Activated CD8-positive, alpha-beta memory T cell treated with anti-CD3 and anti-CD28 coated beads for 48 hours (primary cell): Measurements from ENCODE around the gene RASGRF1.
A peak's percentile ranks its signal among the peaks of the same experiment; 100 is the strongest.

ENCODE experiments used
- DNase-seq, 3 experiments: peaks; one replicate each; pipeline ENCODE4 v3.0.0-alpha.2; 2020; ENCODE audit warnings: low read depth in 2 of 3, low spot score in 2 of 3

The RASGRF1 gene

DNA sequence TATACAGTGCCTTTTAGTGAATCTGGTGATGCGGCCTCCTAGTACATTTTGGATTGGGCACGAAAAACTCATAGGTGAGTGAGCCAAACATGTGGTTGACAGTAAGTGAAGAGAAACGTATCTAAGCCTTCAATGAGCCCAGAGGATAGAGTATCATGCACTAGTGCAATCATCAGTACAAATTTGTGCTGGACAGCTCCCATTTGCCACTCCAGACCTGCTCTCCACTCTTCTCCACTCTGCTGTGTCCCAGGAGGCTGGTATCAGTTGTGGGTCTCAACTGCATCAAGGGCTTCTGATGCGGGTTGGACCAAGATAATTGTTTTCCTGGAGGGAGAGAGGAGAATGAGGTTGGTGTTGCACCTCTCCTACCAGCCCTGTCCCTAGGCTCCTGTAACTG, 9.1 kb upstream of the RASGRF1 start:
- DNase-seq: no peak

DNA sequence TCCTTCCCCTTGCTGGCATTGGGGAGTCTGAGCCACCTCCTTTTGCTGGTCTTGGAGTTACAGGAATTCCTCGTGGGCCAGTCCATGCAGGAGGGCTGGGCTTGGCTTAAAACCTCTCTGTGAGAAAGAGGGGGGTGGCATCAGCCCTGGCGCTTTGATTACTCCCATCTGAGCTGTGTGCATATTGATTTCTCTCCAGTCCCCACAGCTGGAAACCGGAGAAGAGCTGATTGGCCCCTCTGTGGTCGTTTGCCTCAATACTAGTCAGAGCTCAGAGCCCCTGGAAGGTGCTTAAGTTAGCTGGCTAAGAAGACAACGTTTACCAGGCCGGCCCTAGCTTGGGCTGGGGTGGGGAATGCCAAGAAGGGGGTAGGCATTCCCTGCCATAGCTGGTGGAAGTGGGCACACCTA, 4.0 kb upstream of the RASGRF1 start:
- no peak for DNase-seq

DNA sequence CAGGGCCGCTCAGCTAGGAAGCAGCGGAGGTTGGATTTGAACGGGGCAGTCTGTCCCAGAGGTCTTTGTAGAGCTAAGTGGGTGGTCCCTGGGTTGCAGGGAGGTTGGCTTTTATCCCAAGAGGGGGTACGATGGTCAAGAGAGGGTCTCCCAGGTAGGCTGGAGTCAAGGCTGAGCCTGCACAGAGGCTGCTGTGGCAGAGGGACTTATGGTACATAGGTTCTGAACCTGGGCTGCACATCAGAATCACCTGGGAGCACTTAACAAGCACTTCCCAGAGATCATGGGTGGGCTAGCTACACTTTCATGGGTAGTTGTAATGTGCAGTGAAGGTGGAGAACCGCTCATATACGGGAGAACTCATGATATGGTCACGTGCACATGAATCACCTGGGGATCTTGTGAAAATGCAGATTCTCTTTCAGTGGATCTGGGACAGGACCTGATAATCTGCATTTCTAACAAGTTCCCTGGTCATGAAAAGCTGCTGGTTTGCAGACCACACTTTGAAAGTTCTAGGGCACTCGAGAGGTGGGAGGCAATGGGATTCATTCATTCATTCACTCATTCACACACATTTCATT, 2.9 kb upstream of the RASGRF1 start:
- DNase-seq: no peak

DNA sequence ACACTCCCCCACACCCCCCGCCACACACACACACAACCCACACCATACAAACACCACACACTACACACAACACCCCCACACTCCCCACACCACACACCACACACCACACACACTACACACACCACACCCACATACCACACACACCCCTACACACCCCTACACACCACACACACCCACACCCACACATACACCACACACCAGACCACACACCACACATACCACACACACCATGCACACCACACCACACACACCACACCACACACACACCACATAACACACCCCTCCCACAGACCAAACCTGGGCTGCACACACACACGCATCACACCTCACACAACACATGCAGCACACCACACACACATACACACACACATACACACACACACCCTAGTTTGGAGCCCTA, 1.8 kb upstream of the RASGRF1 start:
- no peak for DNase-seq

DNA sequence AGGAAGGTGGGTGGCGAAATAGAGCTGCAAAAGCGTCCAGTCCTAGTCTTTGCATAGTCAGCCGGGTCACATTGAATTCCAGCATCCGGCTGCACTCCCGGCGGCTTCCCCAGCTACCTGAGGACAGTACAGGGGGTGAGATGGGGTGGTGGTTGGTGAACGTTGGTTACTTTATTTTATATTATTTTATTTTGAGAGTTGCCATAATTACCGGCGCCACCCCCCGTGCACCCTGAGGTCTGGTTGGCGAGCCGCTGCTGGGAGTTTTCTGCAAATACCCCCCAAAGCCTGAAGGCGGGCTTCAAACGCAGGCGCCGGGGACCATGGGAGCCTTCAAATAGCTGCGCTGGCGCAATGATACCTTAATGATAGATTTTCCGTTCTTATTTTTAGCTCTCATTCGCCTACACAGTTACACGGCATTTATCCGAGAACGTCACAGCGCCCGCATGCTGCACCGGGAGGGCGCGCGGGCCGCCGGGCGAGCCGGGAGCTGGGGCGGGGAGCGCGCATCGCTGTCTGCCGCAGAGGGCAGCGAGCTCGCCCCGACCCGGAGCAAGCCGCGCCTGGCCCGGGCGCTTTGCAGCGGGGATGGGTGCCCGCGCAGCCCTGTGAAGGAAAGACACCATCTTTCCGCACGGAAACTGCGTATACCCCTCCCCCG, 756 bp upstream of the RASGRF1 start:
- DNase-seq: peak in 1 of 3 experiments; percentile 16

DNA sequence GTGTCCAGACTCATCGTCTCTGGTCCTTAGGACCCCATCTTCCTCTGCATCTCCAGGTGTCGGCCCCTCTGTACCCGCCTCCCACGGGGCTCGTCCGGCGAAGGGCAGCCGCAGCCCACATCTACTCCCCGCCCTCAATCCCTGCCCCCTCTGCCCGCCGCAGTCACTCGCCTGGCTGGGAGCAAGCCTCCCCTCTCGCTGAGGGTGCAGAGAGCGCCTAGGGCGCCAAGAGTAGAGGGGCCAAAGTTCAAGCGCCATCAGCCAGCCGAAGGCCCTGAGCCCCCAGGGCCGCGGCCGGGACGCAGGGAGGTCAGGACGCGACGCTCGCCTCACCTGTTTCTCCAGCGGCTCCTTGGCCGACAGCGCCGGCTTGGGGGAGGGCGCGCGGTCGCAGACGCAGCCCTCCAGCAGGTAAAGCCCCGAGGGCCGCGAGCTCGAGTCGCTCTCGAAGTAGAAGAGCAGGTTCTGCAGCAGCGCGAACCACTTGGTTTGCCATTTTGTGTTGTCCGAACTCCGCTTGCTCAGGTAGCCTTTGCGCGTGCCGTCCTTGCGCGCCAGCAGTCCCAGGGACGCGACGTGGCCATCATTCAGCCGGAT, 592 bp downstream of the RASGRF1 start:
- DNase-seq: no peak

DNA sequence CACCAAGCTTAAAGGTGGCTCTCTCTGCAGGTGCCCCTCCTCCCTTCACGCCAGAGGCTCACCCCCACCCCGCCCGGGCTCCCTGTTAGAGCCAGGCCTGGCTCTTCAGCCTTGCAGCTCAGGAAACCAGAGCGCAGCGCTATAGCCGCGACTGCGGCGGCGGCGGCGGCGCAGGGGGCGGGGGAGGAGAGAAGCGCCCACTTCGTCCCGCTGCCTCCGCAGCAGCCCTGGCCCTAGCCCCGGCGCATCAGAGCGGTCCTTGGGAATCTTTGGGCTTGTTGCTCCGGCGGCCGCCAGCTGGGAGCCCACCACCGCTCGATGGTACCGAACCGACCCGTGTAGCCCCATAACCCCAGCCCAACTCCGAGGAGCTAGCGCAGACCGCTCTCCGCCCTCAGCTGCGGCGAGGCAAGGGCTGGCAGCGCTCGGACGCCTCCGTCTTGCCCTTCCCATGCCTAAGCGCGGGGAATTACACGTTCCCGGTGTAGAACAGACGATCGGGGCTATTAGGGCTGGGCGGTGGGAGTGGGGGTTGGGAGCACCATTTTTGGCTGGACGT, 1.2 kb downstream of the RASGRF1 start:
- DNase-seq: no peak

DNA sequence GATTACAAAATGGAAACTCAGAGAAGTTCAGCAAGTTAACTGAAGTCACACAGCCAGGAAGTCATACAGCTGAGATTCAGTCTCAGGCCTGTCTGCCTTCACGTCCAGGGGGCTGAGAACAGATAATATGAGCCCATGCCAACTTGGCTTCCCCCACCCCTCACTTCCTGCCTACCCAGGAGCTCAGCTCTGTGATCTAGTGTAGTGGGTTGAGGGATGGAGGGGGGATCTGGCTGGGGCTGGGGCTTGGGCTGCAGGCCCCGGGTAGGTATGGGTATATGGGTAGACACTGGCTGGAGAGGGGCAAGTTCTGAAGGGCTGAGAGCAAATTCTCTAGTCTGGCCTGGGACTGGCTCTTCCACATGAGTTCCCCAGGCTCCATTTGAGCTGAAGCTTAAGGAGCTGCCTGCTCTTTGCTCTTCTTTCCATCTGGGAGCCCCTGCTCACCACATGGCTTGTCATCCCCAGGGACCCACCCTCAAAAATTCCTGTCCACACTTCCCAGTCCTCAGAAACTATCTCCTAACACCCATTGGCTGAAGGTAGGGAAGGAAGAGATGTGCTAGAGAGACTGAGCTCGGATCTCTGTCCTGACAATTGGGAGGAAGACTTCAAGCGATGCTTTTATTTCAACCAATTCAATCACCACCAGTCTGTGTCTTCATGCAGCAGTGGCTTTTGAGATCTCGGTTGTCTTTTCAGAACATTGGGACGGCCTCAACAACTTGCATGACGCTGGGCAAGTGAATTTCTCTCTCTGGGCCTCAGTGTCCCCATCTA, 2.0 kb downstream of the RASGRF1 start:
- no peak for DNase-seq

DNA sequence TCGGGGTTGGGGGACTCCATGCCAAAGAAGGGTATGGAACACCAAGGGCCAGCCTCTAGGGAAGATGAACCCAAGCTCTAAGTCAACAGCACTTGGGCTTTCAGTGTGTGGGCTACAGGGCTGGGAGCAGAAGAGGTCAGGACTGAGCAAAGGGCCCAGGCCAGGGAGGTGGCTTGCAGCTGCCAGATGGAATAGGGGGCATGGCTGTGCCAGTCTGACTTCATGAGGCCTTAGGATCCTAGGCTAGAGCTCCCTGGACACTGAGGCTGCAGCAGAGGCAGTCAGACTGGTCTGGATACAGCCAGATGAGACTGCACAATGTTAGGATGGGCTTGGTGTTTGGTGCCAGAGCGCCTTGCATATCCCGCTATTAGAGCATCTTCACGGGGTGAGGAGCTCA, 3.8 kb downstream of the RASGRF1 start:
- DNase-seq: no peak

DNA sequence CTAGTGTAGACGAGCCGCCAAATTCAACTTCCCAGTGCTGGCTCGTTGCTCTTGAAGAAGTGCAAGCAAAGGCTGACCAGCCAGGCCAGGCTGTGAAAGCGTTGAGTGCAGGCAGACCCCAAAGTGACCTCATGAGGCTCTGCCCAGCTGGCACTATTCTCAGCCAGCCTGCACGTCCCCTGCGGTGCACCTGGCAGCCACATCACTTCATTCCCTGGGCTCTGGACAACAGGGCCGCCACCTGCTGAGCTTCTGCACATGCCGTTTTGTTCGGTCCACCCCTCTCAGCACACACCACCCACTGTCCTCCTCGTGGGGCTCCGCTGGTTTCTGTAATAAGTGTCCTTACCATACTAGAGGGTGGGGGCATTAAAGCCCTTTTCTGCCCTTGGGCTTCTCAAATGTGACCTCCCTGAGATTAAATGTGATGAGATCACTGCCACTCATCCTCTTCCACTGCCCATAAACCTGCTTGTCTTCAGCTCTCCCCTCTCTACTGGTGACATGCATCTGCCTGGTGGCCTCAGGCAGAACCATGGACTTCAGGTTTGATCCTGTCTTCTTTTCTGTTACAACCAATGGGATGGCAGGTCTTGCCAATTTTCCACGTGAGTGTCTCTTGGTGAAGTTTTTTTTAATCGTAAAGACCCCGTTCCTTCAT, 6.1 kb downstream of the RASGRF1 start:
- no peak for DNase-seq

DNA sequence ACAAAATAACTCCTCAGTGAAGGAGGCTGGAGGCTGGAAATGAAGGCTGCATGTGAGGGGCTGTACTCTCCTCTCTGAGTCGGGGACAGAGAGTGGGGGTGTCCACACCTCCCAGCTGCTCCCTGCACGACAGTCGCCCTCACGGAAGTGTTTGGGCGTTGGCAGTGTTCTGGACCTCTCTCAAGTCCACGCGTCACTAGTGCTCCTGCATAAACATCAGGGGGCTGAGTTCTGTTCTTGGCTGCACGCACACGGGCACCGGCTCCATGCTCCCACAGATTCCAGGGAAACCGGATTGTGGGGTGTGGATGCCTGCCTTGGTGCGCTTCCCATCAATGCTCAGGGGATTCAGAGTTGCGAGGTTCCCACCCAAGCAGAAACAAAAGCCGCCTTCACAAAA, 7.4 kb downstream of the RASGRF1 start:
- DNase-seq: no peak

DNA sequence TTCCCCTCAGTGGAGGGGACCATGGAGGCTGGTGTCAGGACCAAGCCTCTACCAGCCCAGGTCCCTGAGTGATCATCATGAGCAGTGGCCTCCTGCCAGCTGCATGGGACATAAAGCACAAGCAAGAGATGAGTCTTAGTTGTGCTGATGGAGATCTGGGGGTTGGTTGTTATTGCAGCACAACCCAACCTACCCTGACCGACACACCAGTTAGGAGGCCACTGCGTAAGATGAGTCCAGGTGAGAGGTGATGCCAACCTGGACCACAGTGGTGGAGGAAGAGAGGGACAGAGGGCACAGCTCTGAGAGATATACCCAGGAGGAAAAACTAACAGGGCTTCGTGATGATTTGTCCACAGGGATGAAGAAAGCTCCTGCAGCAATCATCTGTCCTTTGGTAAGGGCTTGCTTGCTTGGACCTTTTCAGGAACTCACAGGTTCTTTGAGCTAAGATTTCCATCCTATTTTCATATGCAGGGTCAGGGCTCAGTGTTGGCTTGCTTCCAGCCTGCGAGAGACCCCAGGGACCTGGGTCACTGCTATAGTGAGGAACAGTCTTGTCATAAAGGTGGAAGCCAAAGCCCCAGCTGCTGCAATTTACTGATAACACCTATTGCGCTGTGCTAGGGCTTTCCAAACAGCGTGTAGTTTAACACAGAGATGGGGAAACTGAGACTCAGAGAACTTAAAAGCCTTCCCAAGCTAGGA, 8.1 kb downstream of the RASGRF1 start:
- DNase-seq: no peak

DNA sequence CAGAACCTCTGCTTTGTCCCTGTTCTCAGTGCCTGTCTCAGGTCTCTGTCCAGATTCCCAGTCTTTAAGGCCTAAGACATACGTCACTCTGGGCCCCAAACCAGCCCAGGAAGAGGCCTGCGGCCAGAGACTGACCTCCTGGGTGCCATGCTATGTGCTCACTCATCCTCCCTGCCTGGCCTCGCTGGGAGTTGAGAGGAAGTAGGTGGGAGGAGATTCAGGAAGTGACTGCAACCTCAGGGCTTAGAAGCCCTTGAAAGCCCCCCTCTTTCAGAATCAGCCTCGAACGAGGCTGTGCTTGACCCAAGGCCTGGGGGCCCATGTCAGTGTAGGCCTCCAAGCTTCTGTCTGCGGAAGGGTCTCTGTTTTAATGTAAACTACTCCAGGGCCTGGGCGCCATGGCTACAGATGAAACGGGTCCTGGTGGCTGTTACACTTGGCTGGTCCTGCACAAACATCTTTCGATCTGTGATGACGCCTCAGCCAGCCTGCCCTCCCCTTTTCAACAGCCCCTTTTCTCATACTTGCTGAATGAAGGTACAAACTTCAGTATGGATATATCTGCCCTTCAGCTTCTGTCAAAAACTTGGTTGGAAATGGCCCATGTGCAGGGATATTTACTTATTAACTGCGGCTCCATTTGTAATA, 11.7 kb downstream of the RASGRF1 start:
- no peak for DNase-seq

DNA sequence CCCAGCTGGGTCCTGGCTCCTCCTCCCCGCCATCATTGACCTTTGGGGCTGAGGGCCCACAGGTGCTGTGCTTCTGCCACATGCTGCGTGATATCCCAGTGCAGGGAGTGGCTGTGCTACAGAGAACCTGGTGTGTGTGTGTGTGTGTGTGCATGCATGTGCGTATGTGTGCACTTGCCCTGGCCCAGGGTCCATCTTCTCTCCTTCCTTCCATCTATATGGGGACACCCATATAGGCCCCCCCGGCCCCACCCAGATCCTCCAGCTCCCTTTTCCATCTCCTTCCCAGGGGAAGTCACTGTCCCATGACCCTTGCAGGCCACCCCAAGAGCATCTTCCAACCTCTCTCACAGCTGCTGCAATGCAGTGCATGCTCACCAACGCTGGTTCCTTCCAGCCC, 12.6 kb downstream of the RASGRF1 start:
- no peak for DNase-seq

DNA sequence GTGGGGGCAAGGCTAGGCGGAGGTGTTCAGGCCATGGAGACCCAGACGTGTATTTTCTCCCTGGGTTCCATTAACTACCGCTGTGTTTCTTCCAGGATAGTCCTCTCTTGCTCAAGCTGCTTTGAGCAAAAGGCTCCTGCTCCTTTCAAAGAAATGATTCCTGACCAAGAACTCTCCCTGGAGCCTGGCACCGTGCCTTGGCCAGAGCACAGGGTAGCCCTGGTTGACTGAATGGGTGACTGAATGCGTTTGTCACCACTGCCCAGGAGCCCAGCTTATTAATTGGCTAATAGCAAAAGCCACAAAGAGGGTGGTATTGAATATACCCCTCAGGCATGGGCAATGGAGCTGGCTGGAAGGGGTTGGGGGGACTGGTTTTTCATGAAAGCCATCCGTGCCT, 13.9 kb downstream of the RASGRF1 start:
- no peak for DNase-seq

DNA sequence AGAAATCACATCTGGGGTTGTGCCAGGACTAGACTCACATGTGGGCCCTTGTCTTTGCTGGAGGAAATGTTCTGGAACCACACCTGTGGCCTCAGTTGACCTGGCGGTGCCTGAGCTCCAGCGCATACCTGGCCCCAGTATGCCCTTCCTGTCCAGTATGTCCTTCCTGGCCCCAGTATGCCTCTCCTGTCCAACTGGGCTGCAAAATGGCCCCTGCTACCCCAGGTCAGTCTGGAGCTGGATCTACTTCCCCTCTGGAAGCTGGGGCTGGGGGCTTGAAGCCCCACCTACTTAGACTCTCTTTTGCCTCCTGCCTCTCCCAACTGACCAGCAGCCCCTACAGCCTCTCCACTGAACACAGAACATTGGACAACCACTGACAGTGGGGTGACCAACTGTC, 15.3 kb downstream of the RASGRF1 start:
- DNase-seq: no peak

DNA sequence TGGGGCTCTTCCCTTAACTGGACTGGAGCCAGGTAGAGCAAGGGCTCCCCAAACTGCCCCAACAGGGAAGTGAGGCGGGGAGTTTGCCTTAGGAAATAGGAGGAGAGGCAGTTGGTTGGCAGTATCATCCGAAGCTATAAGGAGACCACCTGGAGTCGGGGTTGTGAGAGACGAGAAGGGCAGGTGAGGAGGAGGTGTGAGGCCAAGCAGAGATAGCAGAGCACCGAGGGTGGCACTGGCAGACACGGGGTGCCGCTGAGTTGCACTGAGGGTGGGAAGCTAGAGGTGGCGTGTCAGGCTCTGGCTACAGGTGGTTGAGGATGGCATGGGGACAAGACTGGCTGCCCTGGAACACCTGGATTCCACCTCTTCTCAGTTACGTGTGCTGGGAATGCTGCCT, 17.2 kb downstream of the RASGRF1 start:
- no peak for DNase-seq

DNA sequence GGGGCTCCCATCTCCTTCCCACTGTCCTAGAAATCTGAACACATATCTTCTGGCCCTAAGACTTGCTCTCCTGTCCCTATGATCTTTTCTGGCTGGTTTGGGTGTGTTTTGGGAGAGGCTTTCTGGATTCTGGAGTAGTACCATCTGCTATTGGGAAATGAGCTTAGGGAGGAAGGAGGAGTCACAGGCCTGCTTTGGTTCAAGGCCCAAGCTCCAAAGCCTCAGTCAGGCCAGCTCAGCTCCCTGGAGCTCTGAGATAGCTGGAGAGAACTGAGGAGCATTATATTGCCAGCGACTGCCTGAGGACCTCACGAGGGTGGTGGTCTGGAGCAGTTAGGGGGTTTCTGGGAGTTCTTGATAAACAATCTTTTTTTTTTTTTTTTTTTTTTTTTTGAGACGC, 18.7 kb downstream of the RASGRF1 start:
- no peak for DNase-seq

DNA sequence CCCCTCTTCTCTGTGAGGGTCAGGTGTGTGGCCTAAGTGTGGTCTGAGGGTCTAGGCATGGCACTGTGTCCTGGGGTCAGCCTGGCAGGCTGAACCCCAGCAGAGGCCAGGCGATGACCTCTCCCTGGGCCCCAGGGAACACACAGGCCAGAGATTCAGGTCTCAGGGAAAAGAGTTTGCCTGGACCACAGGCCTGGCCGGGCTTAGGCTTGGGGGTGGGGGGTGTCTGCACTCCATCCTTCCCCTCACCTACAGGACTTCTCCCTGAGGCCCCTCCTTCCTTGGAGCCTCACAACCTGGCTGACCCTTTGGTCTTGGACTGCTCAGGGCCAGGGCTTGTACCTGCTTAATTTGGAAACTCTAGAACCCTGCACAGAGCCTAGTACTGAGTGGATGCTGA, 21.8 kb downstream of the RASGRF1 start:
- no peak for DNase-seq

DNA sequence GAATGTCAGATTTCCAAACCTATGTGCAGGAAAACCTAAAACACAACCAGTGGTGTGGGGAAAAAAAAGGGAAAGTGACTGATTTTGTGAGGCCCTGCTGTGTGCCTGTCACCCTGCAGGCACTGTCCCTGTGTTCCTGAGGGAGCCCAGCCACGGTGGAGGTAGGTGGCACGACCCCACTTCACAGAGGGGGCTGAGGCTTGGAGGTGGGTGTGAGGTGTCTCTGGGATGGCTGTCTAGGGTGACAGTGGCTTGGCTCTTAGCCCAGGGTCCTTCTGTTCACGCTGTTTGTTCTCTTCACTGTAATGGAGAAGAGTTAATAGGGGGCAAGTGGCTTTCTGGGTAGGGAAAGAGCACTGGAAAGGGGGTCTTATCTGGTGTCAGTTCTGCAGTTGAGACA, 22.6 kb downstream of the RASGRF1 start:
- DNase-seq: no peak
